Measurements from ENCODE around the gene DOCK3. TPM values are rescaled to one million over a fixed set of nuclear protein-coding genes. Genes with fewer than 3 reads are reported as not detected.

Gene DOCK3
- total RNA-seq, 4 donors from 2014 or later: 4.0 to 6.3 (median 5.8) TPM

DNA sequence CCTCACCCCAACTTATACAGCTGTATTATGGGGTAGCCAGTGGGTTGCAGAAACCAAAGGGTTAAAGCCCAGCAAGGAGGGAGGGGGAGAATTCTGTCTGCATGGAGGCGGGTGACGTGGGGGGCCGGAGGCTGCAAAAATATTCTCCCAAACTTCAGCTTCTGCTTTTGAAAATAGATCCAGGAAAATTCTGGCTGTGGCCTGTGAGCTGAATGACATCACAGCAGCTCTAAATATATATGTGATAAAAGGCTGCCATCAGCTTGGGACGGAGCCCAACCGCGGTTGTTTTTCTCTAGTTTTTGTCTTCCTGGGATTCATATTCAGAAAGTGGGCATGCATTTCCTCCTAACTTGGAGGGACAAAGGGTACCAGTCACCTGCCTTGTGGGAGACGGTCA lies 30.2 kb upstream of the DOCK3 start:
- peaks cover 0 to 99% (median 0%) of the 10 kb centered on the region in 3 donors for H3K36me3 ChIP-seq
- no peaks in the 10 kb centered on the region for H3K9me3 ChIP-seq
- no peak overlapping the region for H3K27ac ChIP-seq
- WGBS, 2 donors: 44 to 51% methylated on average over 7 of the region's 7 CpGs
- TF ChIP-seq EP300 (IDR thresholded peaks at IDR 0.05): no peak
- TF ChIP-seq, protein P1, sequence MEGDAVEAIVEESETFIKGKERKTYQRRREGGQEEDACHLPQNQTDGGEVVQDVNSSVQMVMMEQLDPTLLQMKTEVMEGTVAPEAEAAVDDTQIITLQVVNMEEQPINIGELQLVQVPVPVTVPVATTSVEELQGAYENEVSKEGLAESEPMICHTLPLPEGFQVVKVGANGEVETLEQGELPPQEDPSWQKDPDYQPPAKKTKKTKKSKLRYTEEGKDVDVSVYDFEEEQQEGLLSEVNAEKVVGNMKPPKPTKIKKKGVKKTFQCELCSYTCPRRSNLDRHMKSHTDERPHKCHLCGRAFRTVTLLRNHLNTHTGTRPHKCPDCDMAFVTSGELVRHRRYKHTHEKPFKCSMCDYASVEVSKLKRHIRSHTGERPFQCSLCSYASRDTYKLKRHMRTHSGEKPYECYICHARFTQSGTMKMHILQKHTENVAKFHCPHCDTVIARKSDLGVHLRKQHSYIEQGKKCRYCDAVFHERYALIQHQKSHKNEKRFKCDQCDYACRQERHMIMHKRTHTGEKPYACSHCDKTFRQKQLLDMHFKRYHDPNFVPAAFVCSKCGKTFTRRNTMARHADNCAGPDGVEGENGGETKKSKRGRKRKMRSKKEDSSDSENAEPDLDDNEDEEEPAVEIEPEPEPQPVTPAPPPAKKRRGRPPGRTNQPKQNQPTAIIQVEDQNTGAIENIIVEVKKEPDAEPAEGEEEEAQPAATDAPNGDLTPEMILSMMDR (IDR thresholded peaks at IDR 0.05): no peak
- no peak for TF ChIP-seq POLR2A (IDR thresholded peaks at IDR 0.05)
- H3K4me1 ChIP-seq: no peaks in the 10 kb centered on the region
- no peak overlapping the region for H3K4me3 ChIP-seq
- DNase-seq (ENCODE audit: low spot score in 2 of 2): no peak
- no peaks in the 10 kb centered on the region for H3K27me3 ChIP-seq

DNA sequence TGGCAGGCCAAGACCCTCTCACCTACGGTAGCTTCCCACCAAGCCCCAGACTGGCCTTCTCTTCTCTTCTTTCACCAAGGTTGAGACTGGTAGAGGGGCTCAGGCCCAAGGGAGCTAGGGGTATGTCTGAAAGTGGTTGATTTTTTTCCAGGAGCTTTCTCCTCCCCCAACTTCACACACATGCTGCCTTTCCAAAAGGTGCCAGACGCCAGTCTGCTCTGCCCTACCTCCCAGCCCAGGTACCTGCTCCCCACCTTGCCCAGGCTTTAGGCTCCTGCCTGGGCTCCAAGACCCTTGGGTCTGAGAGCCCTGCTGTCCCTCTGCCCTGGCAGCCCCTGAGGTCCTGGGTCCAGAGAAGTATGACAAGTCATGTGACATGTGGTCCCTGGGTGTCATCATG lies 29.3 kb upstream of the DOCK3 start:
- DNase-seq (ENCODE audit: low spot score in 2 of 2): no peak
- no peak for TF ChIP-seq POLR2A (IDR thresholded peaks at IDR 0.05)
- TF ChIP-seq EP300 (IDR thresholded peaks at IDR 0.05): no peak
- TF ChIP-seq, protein P1 (IDR thresholded peaks at IDR 0.05): no peak
- H3K9me3 ChIP-seq: no peaks in the 10 kb centered on the region
- H3K4me3 ChIP-seq: no peak overlapping the region
- H3K27me3 ChIP-seq: no peaks in the 10 kb centered on the region
- 77 to 84% methylated on average over 2 of the region's 2 CpGs for WGBS, 2 donors
- H3K36me3 ChIP-seq: peaks cover 0 to 94% (median 0%) of the 10 kb centered on the region in 3 donors
- H3K4me1 ChIP-seq: no peaks in the 10 kb centered on the region
- H3K27ac ChIP-seq: no peak overlapping the region

DNA sequence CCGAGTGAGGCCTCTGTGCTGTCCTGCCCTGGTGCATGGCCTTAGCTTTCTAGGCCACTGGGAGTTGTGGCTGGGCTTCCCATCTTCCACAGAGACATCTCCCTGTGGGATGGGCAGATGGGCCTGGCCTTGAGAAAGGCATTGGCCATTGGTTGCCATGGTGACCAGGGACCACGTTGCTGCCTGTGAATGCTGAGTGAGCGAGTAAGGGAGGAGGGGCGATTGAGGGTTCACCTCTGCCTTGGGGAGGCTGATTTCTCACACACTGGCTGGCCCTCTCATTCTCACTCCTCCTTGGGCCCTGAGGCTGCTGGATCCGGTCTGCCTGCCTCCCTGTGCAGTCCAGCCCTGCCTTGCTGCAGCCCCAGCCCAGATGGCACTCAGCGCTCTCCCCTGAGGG lies 26.4 kb upstream of the DOCK3 start:
- no peak for DNase-seq (ENCODE audit: low spot score in 2 of 2)
- Histone ChIP-seq H3K36me3 (peaks cover 0 to 65% (median 0%) of the 10 kb centered on the region in 3 donors), H3K27ac (no peak overlapping the region)

DNA sequence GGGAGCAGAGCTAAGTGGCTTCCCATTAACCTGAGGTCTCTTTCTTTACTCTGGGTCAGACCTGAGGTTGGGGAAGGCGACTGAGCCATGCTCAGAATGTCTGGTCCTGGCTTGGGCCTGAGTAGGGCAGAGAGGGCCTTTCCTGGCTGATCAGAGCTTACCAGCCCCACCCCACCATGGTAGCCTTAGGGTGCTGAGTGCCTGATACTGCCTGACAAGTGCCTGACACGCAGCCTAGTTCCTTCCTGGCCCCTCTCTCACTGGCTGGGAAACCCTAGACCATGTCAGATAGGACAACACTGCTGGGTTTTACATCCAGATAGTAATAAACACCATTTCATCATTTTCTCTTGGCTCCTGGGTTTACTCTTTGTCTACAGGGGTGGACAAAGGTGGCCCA lies 25.8 kb upstream of the DOCK3 start:
- no peaks in the 10 kb centered on the region for H3K27me3 ChIP-seq
- no peak overlapping the region for H3K4me3 ChIP-seq
- H3K36me3 ChIP-seq: peaks cover 0 to 58% (median 0%) of the 10 kb centered on the region in 3 donors
- no peaks in the 10 kb centered on the region for H3K9me3 ChIP-seq
- WGBS, 2 donors: 71 to 89% methylated on average over 2 of the region's 2 CpGs
- peak overlapping the region in 2 of 4 donors; percentile 29 to 42 for H3K27ac ChIP-seq
- TF ChIP-seq POLR2A (IDR thresholded peaks at IDR 0.05): no peak
- TF ChIP-seq, protein P1 (IDR thresholded peaks at IDR 0.05): no peak
- no peak for TF ChIP-seq EP300 (IDR thresholded peaks at IDR 0.05)
- no peak for DNase-seq (ENCODE audit: low spot score in 2 of 2)
- H3K4me1 ChIP-seq: no peaks in the 10 kb centered on the region

More for the DNA sequence above, 26.4 kb upstream of the DOCK3 start:
- no peaks in the 10 kb centered on the region for H3K4me1 ChIP-seq
- H3K4me3 ChIP-seq: no peak overlapping the region
- no peaks in the 10 kb centered on the region for H3K27me3 ChIP-seq
- TF ChIP-seq EP300 (IDR thresholded peaks at IDR 0.05): no peak
- TF ChIP-seq, protein P1 (IDR thresholded peaks at IDR 0.05): no peak
- TF ChIP-seq POLR2A (IDR thresholded peaks at IDR 0.05): no peak
- no peaks in the 10 kb centered on the region for H3K9me3 ChIP-seq
- WGBS, 2 donors: 55 to 78% methylated on average over 6 of the region's 6 CpGs

DNA sequence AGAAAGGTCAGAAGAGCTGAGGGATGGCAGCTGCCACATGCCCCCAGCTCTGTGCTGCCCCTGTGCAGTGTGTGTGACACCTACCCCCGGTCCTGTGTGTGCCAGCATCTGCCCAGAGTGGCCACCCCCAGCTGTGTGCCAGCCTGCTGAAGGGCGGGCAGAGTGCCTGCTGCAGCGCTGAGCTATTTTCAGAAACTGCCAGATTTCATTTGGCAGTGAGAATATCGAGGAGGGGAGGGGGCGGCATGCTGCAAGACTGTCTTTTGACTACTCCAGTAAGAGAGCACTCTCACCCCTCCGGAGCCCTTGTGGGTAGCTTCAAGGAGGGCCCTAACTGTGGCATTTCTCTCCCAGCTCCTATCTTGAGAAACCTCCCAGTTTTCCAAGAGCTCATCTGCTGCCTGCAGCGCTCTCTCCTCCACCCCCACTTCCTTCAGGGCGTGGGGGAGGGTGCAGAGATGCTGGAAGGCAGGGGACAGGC lies 25.2 kb upstream of the DOCK3 start:
- no peak for TF ChIP-seq EP300 (IDR thresholded peaks at IDR 0.05)
- no peak for TF ChIP-seq POLR2A (IDR thresholded peaks at IDR 0.05)
- TF ChIP-seq, protein P1 (IDR thresholded peaks at IDR 0.05): no peak
- H3K4me1 ChIP-seq: no peaks in the 10 kb centered on the region
- peak overlapping the region in 2 of 4 donors; percentile 29 to 42 for H3K27ac ChIP-seq
- H3K36me3 ChIP-seq: peaks cover 0 to 53% (median 0%) of the 10 kb centered on the region in 3 donors
- no peaks in the 10 kb centered on the region for H3K27me3 ChIP-seq
- H3K9me3 ChIP-seq: no peaks in the 10 kb centered on the region
- no peak overlapping the region for H3K4me3 ChIP-seq
- DNase-seq (ENCODE audit: low spot score in 2 of 2): no peak
- WGBS, 2 donors: 46 to 48% methylated on average over 8 of the region's 8 CpGs
